Liver (tissue), 9 donors: ENCODE results near the gene STX17. TPM values are rescaled to one million over a fixed set of nuclear protein-coding genes. Genes with fewer than 3 reads are reported as not detected.

Experiments
- DNase-seq: peaks from one replicate; pipeline ENCODE4 v3.0.0-alpha.2; 2017; ENCODE audit warnings: low spot score
- H3K27ac ChIP-seq, 2 donors: one replicate each; pipeline ENCODE4 v1.7.0; 2013; ENCODE audit warnings: inconsistent platforms in 2 of 2, low read length in 2 of 2, control low read depth in 1 of 2, low read depth in 1 of 2, mild to moderate bottlenecking in 1 of 2
- H3K27me3 ChIP-seq, 4 donors: one replicate each; pipeline versions ENCODE4 v1.6.1 to v1.7.0; 2013; ENCODE audit warnings: low read length in 3 of 4, inconsistent platforms in 1 of 4, mild to moderate bottlenecking in 1 of 4, moderate library complexity in 1 of 4; ENCODE audit not compliant: control insufficient read depth in 4 of 4, insufficient read depth in 4 of 4
- H3K36me3 ChIP-seq, 4 donors: one replicate each; pipeline versions ENCODE4 v1.6.1 to v1.7.0; 2013; ENCODE audit warnings: low read length in 3 of 4, mild to moderate bottlenecking in 3 of 4, low read depth in 1 of 4, moderate library complexity in 1 of 4; ENCODE audit not compliant: control insufficient read depth in 4 of 4, insufficient read depth in 3 of 4
- H3K4me1 ChIP-seq, 4 donors: one replicate each; pipeline versions ENCODE4 v1.6.1 to v1.7.0; 2013; ENCODE audit warnings: low read length in 3 of 4, mild to moderate bottlenecking in 3 of 4, moderate library complexity in 1 of 4; ENCODE audit not compliant: control insufficient read depth in 4 of 4, insufficient read depth in 4 of 4
- H3K4me3 ChIP-seq, 3 donors: one replicate each; pipeline versions ENCODE4 v1.6.1 to v1.7.0; 2013; ENCODE audit warnings: low read length in 3 of 3, control low read depth in 1 of 3, low read depth in 1 of 3, mild to moderate bottlenecking in 1 of 3
- H3K9ac ChIP-seq, 2 donors: one replicate each; pipeline ENCODE4 v1.7.0; 2013; ENCODE audit warnings: low read length in 2 of 2, mild to moderate bottlenecking in 2 of 2, moderate library complexity in 2 of 2, control low read depth in 1 of 2, low read depth in 1 of 2
- H3K9me3 ChIP-seq, 4 donors: one replicate each; pipeline versions ENCODE4 v1.6.1 to v1.7.0; 2013; ENCODE audit warnings: low read length in 3 of 4; ENCODE audit not compliant: control insufficient read depth in 4 of 4
- EGR1 ChIP-seq, 2 donors: IDR thresholded peaks; 2 replicates each; pipeline ENCODE4 v1.6.1; 2016 to 2018; ENCODE audit warnings: antibody characterized with exemption in 2 of 2, low read depth in 2 of 2
- FOXA1 ChIP-seq: IDR thresholded peaks from 2 replicates; pipeline ENCODE4 v1.6.1; 2016; ENCODE audit warnings: antibody characterized with exemption
- FOXA2 ChIP-seq: IDR thresholded peaks from 2 replicates; pipeline ENCODE4 v1.6.1; 2016; ENCODE audit warnings: antibody characterized with exemption
- GABPA ChIP-seq, 2 donors: IDR thresholded peaks in 1 of 2; conservative IDR thresholded peaks in 1 of 2; 2 replicates each; pipeline ENCODE4 v1.6.1; 2016; ENCODE audit warnings: antibody characterized with exemption in 2 of 2, mild to moderate bottlenecking in 1 of 2, moderate library complexity in 1 of 2
- HNF4A ChIP-seq, 2 donors: conservative IDR thresholded peaks; 2 replicates each; pipeline ENCODE4 v1.6.1; 2016; ENCODE audit warnings: antibody characterized with exemption in 2 of 2, mild to moderate bottlenecking in 2 of 2
- JUND ChIP-seq, 2 donors: IDR thresholded peaks; 2 replicates each; pipeline ENCODE4 v1.6.1; 2016; ENCODE audit warnings: antibody characterized with exemption in 2 of 2
- NR2F2 ChIP-seq: IDR thresholded peaks from 2 replicates; pipeline ENCODE4 v1.6.1; 2016; ENCODE audit warnings: antibody characterized with exemption
- RAD21 ChIP-seq, 2 donors: IDR thresholded peaks; 2 replicates each; pipeline ENCODE4 v1.6.1; 2016; ENCODE audit warnings: antibody characterized with exemption in 2 of 2, mild to moderate bottlenecking in 2 of 2
- RXRA ChIP-seq, 2 donors: IDR thresholded peaks; 2 replicates each; pipeline ENCODE4 v1.6.1; 2017 to 2018; ENCODE audit warnings: antibody characterized with exemption in 2 of 2, mild to moderate bottlenecking in 1 of 2
- SP1 ChIP-seq: IDR thresholded peaks from 2 replicates; pipeline ENCODE4 v1.6.1; 2018; ENCODE audit warnings: antibody characterized with exemption, mild to moderate bottlenecking
- TAF1 ChIP-seq: conservative IDR thresholded peaks from 2 replicates; pipeline ENCODE4 v1.6.1; 2016; ENCODE audit warnings: antibody characterized with exemption, mild to moderate bottlenecking
- YY1 ChIP-seq: IDR thresholded peaks from 2 replicates; pipeline ENCODE4 v1.6.1; 2016; ENCODE audit warnings: antibody characterized with exemption, mild to moderate bottlenecking
- WGBS: extraction: QIAGEN DNeasy Blood & Tissue Kit; methylation state at CpG from one replicate; pipeline ENCODE4 v1.1.7; 2013; 5-methylcytosine and 5-hydroxymethylcytosine counted together
- polyA plus RNA-seq, 2 donors: library from polyadenylated mRNA; stranded (reverse) in 1 of 2; unstranded in 1 of 2; fragments of 200-250 nt in 1 of 2; fragments of >200 nt in 1 of 2; fragmentation: Nextera tagmentation in 1 of 2; extraction: Ambion mirVana in 1 of 2; gene quantifications; one replicate each; pipeline versions ENCODE4 v1.2.1 to v1.2.3, GENCODE V29; 2013 to 2015
- total RNA-seq, 2 donors: library from RNA; depleted of rRNA; stranded (reverse); fragments of >200 nt; gene quantifications; one replicate each; pipeline ENCODE4 v1.2.3, GENCODE V29; 2014
- TF ChIP-seq, protein P1 (sequence below): IDR thresholded peaks from 2 replicates; pipeline ENCODE4 v1.6.1; 2016; ENCODE audit warnings: antibody characterized with exemption
- TF ChIP-seq, protein P2 (sequence below): fragments of 150-350 bp; IDR thresholded peaks from 2 replicates; pipeline ENCODE4 v1.5.1; 2017; ENCODE audit warnings: improper control_type of control experiment, low read depth, low read length; ENCODE audit not compliant: missing input control
- TF ChIP-seq, protein P3 (sequence below): IDR thresholded peaks from 2 replicates; pipeline ENCODE4 v1.6.1; 2016; ENCODE audit warnings: antibody characterized with exemption
- TF ChIP-seq, protein P4 (sequence below): IDR thresholded peaks from 2 replicates; pipeline ENCODE4 v1.6.1; 2016; ENCODE audit warnings: antibody characterized with exemption
- TF ChIP-seq, protein P5 (sequence below): IDR thresholded peaks from 2 replicates; pipeline ENCODE4 v1.6.1; 2016; ENCODE audit warnings: antibody characterized with exemption, mild to moderate bottlenecking
- donor health status: healthy.
- donor health status: healthy.
- donor health status: healthy.
- donor health status: healthy.
- donor health status: healthy.

Gene STX17
- total and polyA plus RNA-seq, 4 donors, result 8.3 to 30.9 (median 21.2) TPM

DNA sequence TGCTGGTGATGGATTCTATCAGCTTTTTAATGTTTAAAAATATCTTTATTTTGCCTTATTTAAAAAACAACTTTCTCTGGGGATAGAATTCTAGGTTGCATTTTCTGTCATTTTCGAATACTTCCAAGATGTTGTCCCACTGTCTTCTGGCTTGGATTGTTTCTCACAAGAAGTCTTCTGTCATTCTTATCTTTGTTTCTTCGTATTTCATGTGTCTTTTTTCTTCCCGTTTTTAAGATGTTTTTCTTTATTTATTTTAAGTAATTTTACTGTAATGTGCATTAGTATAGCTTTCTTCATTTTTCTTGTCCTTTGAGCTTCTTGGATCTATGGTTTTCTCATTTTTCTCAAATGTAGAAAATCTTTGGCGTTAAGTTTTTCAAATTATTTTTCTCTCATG, 19.1 kb downstream of the STX17 start:
- H3K9me3 ChIP-seq, result peaks cover 0 to 2% (median 0%) of the 10 kb centered on the region in 4 donors
- H3K4me1 ChIP-seq, result peaks cover 0 to 6% (median 4%) of the 10 kb centered on the region in 4 donors
- no peak overlapping the region for H3K27ac ChIP-seq
- peaks cover 3 to 24% (median 14%) of the 10 kb centered on the region in 4 donors for H3K36me3 ChIP-seq
- no peak overlapping the region for H3K9ac ChIP-seq
- no peaks in the 10 kb centered on the region for H3K27me3 ChIP-seq
- no peak overlapping the region for H3K4me3 ChIP-seq
- 98% methylated on average over 4 of the region's 4 CpGs for WGBS
- TF ChIP-seq SP1 (no peak), HNF4A (conservative IDR thresholded peaks at IDR 0.05) (no peak), YY1 (no peak), EGR1 (IDR thresholded peaks at IDR 0.05; ENCODE audit: low read depth in 2 of 2) (no peak), FOXA2 (no peak), RAD21 (IDR thresholded peaks at IDR 0.05) (no peak), TAF1 (no peak), RXRA (IDR thresholded peaks at IDR 0.05) (no peak), GABPA (IDR thresholded peaks at IDR 0.05 in 1 of 2, conservative IDR thresholded peaks at IDR 0.05 in 1 of 2) (no peak), JUND (IDR thresholded peaks at IDR 0.05) (no peak), FOXA1 (no peak)
- TF ChIP-seq, protein P1, sequence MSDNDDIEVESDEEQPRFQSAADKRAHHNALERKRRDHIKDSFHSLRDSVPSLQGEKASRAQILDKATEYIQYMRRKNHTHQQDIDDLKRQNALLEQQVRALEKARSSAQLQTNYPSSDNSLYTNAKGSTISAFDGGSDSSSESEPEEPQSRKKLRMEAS, result no peak
- TF ChIP-seq, protein P2, sequence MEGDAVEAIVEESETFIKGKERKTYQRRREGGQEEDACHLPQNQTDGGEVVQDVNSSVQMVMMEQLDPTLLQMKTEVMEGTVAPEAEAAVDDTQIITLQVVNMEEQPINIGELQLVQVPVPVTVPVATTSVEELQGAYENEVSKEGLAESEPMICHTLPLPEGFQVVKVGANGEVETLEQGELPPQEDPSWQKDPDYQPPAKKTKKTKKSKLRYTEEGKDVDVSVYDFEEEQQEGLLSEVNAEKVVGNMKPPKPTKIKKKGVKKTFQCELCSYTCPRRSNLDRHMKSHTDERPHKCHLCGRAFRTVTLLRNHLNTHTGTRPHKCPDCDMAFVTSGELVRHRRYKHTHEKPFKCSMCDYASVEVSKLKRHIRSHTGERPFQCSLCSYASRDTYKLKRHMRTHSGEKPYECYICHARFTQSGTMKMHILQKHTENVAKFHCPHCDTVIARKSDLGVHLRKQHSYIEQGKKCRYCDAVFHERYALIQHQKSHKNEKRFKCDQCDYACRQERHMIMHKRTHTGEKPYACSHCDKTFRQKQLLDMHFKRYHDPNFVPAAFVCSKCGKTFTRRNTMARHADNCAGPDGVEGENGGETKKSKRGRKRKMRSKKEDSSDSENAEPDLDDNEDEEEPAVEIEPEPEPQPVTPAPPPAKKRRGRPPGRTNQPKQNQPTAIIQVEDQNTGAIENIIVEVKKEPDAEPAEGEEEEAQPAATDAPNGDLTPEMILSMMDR, result no peak
- TF ChIP-seq, protein P3, sequence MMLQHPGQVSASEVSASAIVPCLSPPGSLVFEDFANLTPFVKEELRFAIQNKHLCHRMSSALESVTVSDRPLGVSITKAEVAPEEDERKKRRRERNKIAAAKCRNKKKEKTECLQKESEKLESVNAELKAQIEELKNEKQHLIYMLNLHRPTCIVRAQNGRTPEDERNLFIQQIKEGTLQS, result no peak
- TF ChIP-seq, protein P4, sequence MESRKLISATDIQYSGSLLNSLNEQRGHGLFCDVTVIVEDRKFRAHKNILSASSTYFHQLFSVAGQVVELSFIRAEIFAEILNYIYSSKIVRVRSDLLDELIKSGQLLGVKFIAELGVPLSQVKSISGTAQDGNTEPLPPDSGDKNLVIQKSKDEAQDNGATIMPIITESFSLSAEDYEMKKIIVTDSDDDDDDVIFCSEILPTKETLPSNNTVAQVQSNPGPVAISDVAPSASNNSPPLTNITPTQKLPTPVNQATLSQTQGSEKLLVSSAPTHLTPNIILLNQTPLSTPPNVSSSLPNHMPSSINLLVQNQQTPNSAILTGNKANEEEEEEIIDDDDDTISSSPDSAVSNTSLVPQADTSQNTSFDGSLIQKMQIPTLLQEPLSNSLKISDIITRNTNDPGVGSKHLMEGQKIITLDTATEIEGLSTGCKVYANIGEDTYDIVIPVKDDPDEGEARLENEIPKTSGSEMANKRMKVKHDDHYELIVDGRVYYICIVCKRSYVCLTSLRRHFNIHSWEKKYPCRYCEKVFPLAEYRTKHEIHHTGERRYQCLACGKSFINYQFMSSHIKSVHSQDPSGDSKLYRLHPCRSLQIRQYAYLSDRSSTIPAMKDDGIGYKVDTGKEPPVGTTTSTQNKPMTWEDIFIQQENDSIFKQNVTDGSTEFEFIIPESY, result no peak
- TF ChIP-seq, protein P5, sequence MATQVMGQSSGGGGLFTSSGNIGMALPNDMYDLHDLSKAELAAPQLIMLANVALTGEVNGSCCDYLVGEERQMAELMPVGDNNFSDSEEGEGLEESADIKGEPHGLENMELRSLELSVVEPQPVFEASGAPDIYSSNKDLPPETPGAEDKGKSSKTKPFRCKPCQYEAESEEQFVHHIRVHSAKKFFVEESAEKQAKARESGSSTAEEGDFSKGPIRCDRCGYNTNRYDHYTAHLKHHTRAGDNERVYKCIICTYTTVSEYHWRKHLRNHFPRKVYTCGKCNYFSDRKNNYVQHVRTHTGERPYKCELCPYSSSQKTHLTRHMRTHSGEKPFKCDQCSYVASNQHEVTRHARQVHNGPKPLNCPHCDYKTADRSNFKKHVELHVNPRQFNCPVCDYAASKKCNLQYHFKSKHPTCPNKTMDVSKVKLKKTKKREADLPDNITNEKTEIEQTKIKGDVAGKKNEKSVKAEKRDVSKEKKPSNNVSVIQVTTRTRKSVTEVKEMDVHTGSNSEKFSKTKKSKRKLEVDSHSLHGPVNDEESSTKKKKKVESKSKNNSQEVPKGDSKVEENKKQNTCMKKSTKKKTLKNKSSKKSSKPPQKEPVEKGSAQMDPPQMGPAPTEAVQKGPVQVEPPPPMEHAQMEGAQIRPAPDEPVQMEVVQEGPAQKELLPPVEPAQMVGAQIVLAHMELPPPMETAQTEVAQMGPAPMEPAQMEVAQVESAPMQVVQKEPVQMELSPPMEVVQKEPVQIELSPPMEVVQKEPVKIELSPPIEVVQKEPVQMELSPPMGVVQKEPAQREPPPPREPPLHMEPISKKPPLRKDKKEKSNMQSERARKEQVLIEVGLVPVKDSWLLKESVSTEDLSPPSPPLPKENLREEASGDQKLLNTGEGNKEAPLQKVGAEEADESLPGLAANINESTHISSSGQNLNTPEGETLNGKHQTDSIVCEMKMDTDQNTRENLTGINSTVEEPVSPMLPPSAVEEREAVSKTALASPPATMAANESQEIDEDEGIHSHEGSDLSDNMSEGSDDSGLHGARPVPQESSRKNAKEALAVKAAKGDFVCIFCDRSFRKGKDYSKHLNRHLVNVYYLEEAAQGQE, result no peak
- DNase-seq, result no peak

DNA sequence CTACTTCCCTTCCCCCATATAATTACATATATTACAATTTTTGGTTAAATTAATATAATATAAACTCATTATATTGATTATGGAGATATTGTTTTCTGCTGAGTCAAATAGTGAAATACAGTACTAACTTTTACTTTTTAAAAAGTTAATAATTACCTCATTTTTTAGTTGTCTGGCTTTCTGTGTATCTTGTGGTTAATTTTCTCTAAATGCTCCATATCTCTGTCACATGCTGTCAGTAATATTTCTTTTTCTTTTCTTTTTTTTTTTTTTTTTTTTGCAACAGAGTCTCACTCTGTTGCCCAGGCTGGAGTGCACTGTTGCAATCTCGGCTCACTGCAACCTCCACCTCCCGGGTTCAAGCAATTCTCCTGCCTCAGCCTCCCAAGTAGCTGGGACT, 23.2 kb downstream of the STX17 start:
- DNase-seq, result no peak
- Histone ChIP-seq H3K4me1 (peaks cover 0 to 24% (median 14%) of the 10 kb centered on the region in 4 donors), H3K27me3 (no peaks in the 10 kb centered on the region), H3K4me3 (no peak overlapping the region), H3K27ac (peak overlapping the region; percentile 61 to 78), H3K9ac (peak overlapping the region in 1 of 2 donors; percentile 22), H3K9me3 (peaks cover 0 to 2% (median 0%) of the 10 kb centered on the region in 4 donors), H3K36me3 (peaks cover 0 to 8% (median 3%) of the 10 kb centered on the region in 4 donors)
- TF ChIP-seq RAD21 (IDR thresholded peaks at IDR 0.05) (no peak), NR2F2 (no peak), HNF4A (conservative IDR thresholded peaks at IDR 0.05) (peak in 1 of 2 donors; percentile 5), JUND (IDR thresholded peaks at IDR 0.05) (no peak), YY1 (no peak)
- TF ChIP-seq, protein P5, result no peak
- 58% methylated on average over 2 of the region's 2 CpGs for WGBS
